22Rv1 (cell line): ENCODE measurements around the gene KCNE3.

Experiments
- ZFX ChIP-seq: fragments of 450-650 bp; IDR thresholded peaks from 2 replicates; pipeline ENCODE4 v1.6.1; 2017; ENCODE audit warnings: antibody characterized with exemption, borderline replicate concordance
- TF ChIP-seq, protein P1 (sequence below): fragments of 450-650 bp; IDR thresholded peaks from 2 replicates; pipeline ENCODE4 v1.5.1; 2017; ENCODE audit warnings: mild to moderate bottlenecking

DNA sequence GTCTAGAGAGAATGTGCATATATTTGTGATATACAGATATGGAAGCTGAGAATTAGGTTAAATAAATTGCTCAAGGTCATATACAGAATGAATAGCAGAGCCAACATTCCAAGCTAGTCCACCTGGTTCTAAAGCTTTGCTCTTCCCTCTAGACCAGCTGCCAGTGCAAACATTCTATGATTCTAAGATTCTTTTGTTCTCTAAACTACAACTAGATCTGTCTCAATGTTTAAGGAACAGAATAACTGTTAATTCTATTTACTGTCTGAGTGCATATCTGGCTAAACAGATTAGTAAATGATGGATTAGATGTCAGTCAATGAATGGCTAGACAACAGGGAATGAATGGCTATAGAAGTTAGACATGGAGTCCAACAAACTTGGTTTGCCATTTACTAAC, 19.6 kb downstream of the KCNE3 start:
- TF ChIP-seq, protein P1, sequence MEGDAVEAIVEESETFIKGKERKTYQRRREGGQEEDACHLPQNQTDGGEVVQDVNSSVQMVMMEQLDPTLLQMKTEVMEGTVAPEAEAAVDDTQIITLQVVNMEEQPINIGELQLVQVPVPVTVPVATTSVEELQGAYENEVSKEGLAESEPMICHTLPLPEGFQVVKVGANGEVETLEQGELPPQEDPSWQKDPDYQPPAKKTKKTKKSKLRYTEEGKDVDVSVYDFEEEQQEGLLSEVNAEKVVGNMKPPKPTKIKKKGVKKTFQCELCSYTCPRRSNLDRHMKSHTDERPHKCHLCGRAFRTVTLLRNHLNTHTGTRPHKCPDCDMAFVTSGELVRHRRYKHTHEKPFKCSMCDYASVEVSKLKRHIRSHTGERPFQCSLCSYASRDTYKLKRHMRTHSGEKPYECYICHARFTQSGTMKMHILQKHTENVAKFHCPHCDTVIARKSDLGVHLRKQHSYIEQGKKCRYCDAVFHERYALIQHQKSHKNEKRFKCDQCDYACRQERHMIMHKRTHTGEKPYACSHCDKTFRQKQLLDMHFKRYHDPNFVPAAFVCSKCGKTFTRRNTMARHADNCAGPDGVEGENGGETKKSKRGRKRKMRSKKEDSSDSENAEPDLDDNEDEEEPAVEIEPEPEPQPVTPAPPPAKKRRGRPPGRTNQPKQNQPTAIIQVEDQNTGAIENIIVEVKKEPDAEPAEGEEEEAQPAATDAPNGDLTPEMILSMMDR = no peak
- no peak for TF ChIP-seq ZFX
